CD4-positive, alpha-beta memory T cell (primary cell): ENCODE results near the gene ADNP. TPM values are rescaled to one million over a fixed set of nuclear protein-coding genes. Genes with fewer than 3 reads are reported as not detected.

Source experiments
- CTCF ChIA-PET: fragments of 350-600 bp; sonication (Branson Sonifier 250); formaldehyde crosslinking; loops from one replicate; lab custom pipeline; 2021; ENCODE audit warnings: inconsistent platforms; ENCODE audit not compliant: partially characterized antibody; lab: Charles Lee
- POLR2A ChIA-PET: fragments of 350-600 bp; sonication (Branson Sonifier 250); formaldehyde crosslinking; loops from one replicate; lab custom pipeline; 2021; ENCODE audit not compliant: partially characterized antibody; lab: Charles Lee
- DNase-seq, 5 donors: peaks; one replicate each; pipeline versions ENCODE4 v3.0.0 to v3.0.0-alpha.2; 2020 to 2022; ENCODE audit warnings: mixed read lengths in 1 of 5
- H3K27ac ChIP-seq: one replicate; pipeline ENCODE4 v1.7.0; 2013; ENCODE audit warnings: low read depth, low read length
- H3K27me3 ChIP-seq: 2 replicates; pipeline ENCODE4 v1.7.0; 2013; ENCODE audit warnings: mild to moderate bottlenecking, low read length, moderate library complexity; ENCODE audit not compliant: insufficient read depth
- H3K36me3 ChIP-seq: 2 replicates; pipeline ENCODE4 v1.7.0; 2013; ENCODE audit warnings: mild to moderate bottlenecking, low read length, moderate library complexity; ENCODE audit not compliant: insufficient read depth
- H3K4me1 ChIP-seq: 2 replicates; pipeline ENCODE4 v1.7.0; 2013; ENCODE audit warnings: mild to moderate bottlenecking, low read length, moderate library complexity; ENCODE audit not compliant: insufficient read depth
- H3K4me3 ChIP-seq, 2 donors: one replicate each; pipeline ENCODE4 v1.7.0; 2013; ENCODE audit warnings: low read length in 2 of 2, mild to moderate bottlenecking in 1 of 2
- H3K9me3 ChIP-seq, 2 donors: one replicate each; pipeline ENCODE4 v1.7.0; 2013; ENCODE audit warnings: low read length in 2 of 2, control low read depth in 1 of 2; ENCODE audit not compliant: control insufficient read depth in 1 of 2
- H3K27ac Mint-ChIP-seq, 7 donors: one replicate each; pipeline ENCODE4 v1.8.0; 2020 to 2021; ENCODE audit warnings: mixed read lengths in 7 of 7, mild to moderate bottlenecking in 6 of 7, inconsistent platforms in 3 of 7, moderate library complexity in 3 of 7
- H3K27me3 Mint-ChIP-seq, 2 donors: one replicate each; pipeline ENCODE4 v1.8.0; 2020 to 2021; ENCODE audit warnings: mixed read lengths in 2 of 2
- H3K36me3 Mint-ChIP-seq, 2 donors: one replicate each; pipeline ENCODE4 v1.8.0; 2020 to 2021; ENCODE audit warnings: mixed read lengths in 2 of 2, inconsistent platforms in 1 of 2, mild to moderate bottlenecking in 1 of 2
- H3K4me1 Mint-ChIP-seq, 4 donors: one replicate each; pipeline ENCODE4 v1.8.0; 2020 to 2021; ENCODE audit warnings: mixed read lengths in 4 of 4, mild to moderate bottlenecking in 1 of 4
- H3K4me3 Mint-ChIP-seq, 8 donors: one replicate each; pipeline ENCODE4 v1.8.0; 2020 to 2021; ENCODE audit warnings: mixed read lengths in 8 of 8, mild to moderate bottlenecking in 7 of 8, moderate library complexity in 6 of 8, inconsistent platforms in 3 of 8
- H3K9me3 Mint-ChIP-seq, 8 donors: one replicate each; pipeline ENCODE4 v1.8.0; 2020 to 2021; ENCODE audit warnings: mixed read lengths in 8 of 8, mild to moderate bottlenecking in 5 of 8, inconsistent platforms in 3 of 8, moderate library complexity in 1 of 8
- intact Hi-C: fragments of 100-400 bp; cut with micrococcal nuclease; formaldehyde crosslinking; loops from one replicate; pipeline ENCODE4 v1.15.1; 2023
- polyA plus RNA-seq, 2 donors: library from polyadenylated mRNA; unstranded; fragments of 300-500 nt; fragmentation: Illumina TruSeq; gene quantifications; one replicate each; pipeline ENCODE4 v1.2.3, GENCODE V29; 2021
- total RNA-seq, 2 experiments: library from RNA; stranded (reverse); gene quantifications; one replicate each; pipeline ENCODE4 v1.2.3, GENCODE V29; 2021

The ADNP gene
- total and polyA plus RNA-seq, 4 experiments from 2014 or later = 1.9 to 65.6 (median 38.2) TPM

- DNase-seq = no peak
- Histone ChIP-seq H3K4me3 (no peak overlapping the region), H3K9me3 (no peaks in the 10 kb centered on the region), H3K36me3 (peaks cover 25% of the 10 kb centered on the region), H3K27ac (peak overlapping the region; percentile 95), H3K27me3 (no peaks in the 10 kb centered on the region), H3K4me1 (peaks cover 32% of the 10 kb centered on the region)
- peaks cover 17 to 63% of the 10 kb centered on the region in 2 donors for H3K36me3 Mint-ChIP-seq
- H3K4me3 Mint-ChIP-seq = peak overlapping the region in 7 of 8 donors; percentile 8 to 96 (median 88)
- intact Hi-C loops = no loop called here
- H3K9me3 Mint-ChIP-seq = no peaks in the 10 kb centered on the region
- CTCF ChIA-PET = interaction anchor here (1.4 to 17.7 kb wide), 3 partner anchors 24 to 141 kb away, joined by 5 to 298 read pairs (median 29); partner anchors contain the start of genes BCAS4, DPM1 and MOCS3
- peak overlapping the region; percentile 73 to 100 (median 99) for H3K27ac Mint-ChIP-seq
- POLR2A ChIA-PET = interaction anchor here (1.3 to 5.6 kb wide), 6 partner anchors 13 to 139 kb away, joined by 3 to 153 read pairs (median 21); partner anchors contain the start of genes BCAS4, DPM1 and MOCS3
- peaks cover 14 to 31% (median 25%) of the 10 kb centered on the region in 4 donors for H3K4me1 Mint-ChIP-seq
- H3K27me3 Mint-ChIP-seq = no peaks in the 10 kb centered on the region
Observed at GRCh38 chr20:50932691-50933280, 1.5 kb upstream of the ADNP start.

GRCh38 chr20:50932016-50932485 lies 814 bp upstream of the ADNP start:
- POLR2A ChIA-PET = interaction anchor here (0.8 to 5.6 kb wide), 21 partner anchors 9 to 1886 kb away, joined by 3 to 153 read pairs (median 5); partner anchors contain the start of genes BCAS4, CSE1L, DPM1 and MOCS3
- no peaks in the 10 kb centered on the region for H3K27me3 ChIP-seq
- H3K4me1 ChIP-seq = peaks cover 39% of the 10 kb centered on the region
- Mint-ChIP-seq H3K27ac (peak overlapping the region; percentile 94 to 100 (median 99)), H3K4me3 (peak overlapping the region; percentile 80 to 96 (median 91)), H3K9me3 (no peaks in the 10 kb centered on the region), H3K36me3 (peaks cover 20 to 59% of the 10 kb centered on the region in 2 donors), H3K27me3 (no peaks in the 10 kb centered on the region), H3K4me1 (peaks cover 17 to 38% (median 31%) of the 10 kb centered on the region in 4 donors)
- peak overlapping the region; percentile 95 for H3K27ac ChIP-seq
- CTCF ChIA-PET = interaction anchor here (0.9 to 17.7 kb wide), 9 partner anchors 9 to 183 kb away, joined by 3 to 298 read pairs (median 5); partner anchors contain the start of genes BCAS4, DPM1 and MOCS3
- peak overlapping the region; percentile 72 to 76 for H3K4me3 ChIP-seq
- peaks cover 25% of the 10 kb centered on the region for H3K36me3 ChIP-seq
- H3K9me3 ChIP-seq = no peaks in the 10 kb centered on the region
- no peak for DNase-seq
- intact Hi-C loops = no loop called here

GRCh38 chr20:50930976-50931305 lies 296 bp downstream of the ADNP start:
- no peaks in the 10 kb centered on the region for H3K9me3 Mint-ChIP-seq
- peak in 2 of 5 donors; percentile 79 to 85 for DNase-seq
- peak overlapping the region; percentile 92 to 100 (median 97) for H3K27ac Mint-ChIP-seq
- Histone ChIP-seq H3K27me3 (no peaks in the 10 kb centered on the region), H3K9me3 (no peaks in the 10 kb centered on the region), H3K27ac (peak overlapping the region; percentile 95), H3K36me3 (peaks cover 17% of the 10 kb centered on the region), H3K4me1 (peaks cover 49% of the 10 kb centered on the region), H3K4me3 (peak overlapping the region in 1 of 2 donors; percentile 76)
- H3K4me3 Mint-ChIP-seq = peak overlapping the region; percentile 67 to 96 (median 91)
- H3K27me3 Mint-ChIP-seq = no peaks in the 10 kb centered on the region
- intact Hi-C loops = loop anchor here (1.0 kb wide), 3 partner anchors 27 to 421 kb away; partner anchors contain the start of genes DPM1, MOCS3, PARD6B and PTPN1
- CTCF ChIA-PET = interaction anchor here (0.8 to 17.7 kb wide), 10 partner anchors 10 to 182 kb away, joined by 3 to 298 read pairs (median 5); partner anchors contain the start of genes BCAS4, DPM1 and MOCS3
- POLR2A ChIA-PET = interaction anchor here (0.7 to 5.6 kb wide), 20 partner anchors 10 to 1885 kb away, joined by 3 to 153 read pairs (median 6); partner anchors contain the start of genes BCAS4, CSE1L, DPM1 and MOCS3
- peaks cover 24 to 48% (median 37%) of the 10 kb centered on the region in 4 donors for H3K4me1 Mint-ChIP-seq
- H3K36me3 Mint-ChIP-seq = peaks cover 18 to 52% of the 10 kb centered on the region in 2 donors

- Histone ChIP-seq H3K4me1 (peaks cover 55% of the 10 kb centered on the region), H3K27ac (peak overlapping the region; percentile 95), H3K27me3 (no peaks in the 10 kb centered on the region), H3K4me3 (peak overlapping the region; percentile 39 to 49), H3K9me3 (no peaks in the 10 kb centered on the region), H3K36me3 (peaks cover 14% of the 10 kb centered on the region)
- H3K36me3 Mint-ChIP-seq = peaks cover 18 to 51% of the 10 kb centered on the region in 2 donors
- H3K27me3 Mint-ChIP-seq = no peaks in the 10 kb centered on the region
- peak in 4 of 5 donors; percentile 2 to 41 (median 22) for DNase-seq
- H3K9me3 Mint-ChIP-seq = no peaks in the 10 kb centered on the region
- POLR2A ChIA-PET = interaction anchor here (1.1 to 5.6 kb wide), 15 partner anchors 10 to 777 kb away, joined by 3 to 153 read pairs (median 8); partner anchors contain the start of genes BCAS4, DPM1, MOCS3 and PEDS1
- peak overlapping the region; percentile 93 to 100 (median 96) for H3K27ac Mint-ChIP-seq
- H3K4me1 Mint-ChIP-seq = peaks cover 30 to 54% (median 43%) of the 10 kb centered on the region in 4 donors
- intact Hi-C loops = no loop called here
- CTCF ChIA-PET = interaction anchor here (0.8 to 17.7 kb wide), 22 partner anchors 10 to 181 kb away, joined by 3 to 298 read pairs (median 5); partner anchors contain the start of genes BCAS4, DPM1 and MOCS3
- H3K4me3 Mint-ChIP-seq = peak overlapping the region; percentile 88 to 96 (median 92)
Observed at GRCh38 chr20:50930139-50930975, 880 bp downstream of the ADNP start.

- peaks cover 37 to 62% (median 50%) of the 10 kb centered on the region in 4 donors for H3K4me1 Mint-ChIP-seq
- POLR2A ChIA-PET = interaction anchor here (0.6 to 5.6 kb wide), 14 partner anchors 9 to 776 kb away, joined by 3 to 153 read pairs (median 4); partner anchors contain the start of genes BCAS4, DPM1, MOCS3 and PEDS1
Observed at GRCh38 chr20:50929299-50930138, 1.7 kb downstream of the ADNP start.

More at GRCh38 chr20:50929299-50930138, 1.7 kb downstream of the ADNP start:
- CTCF ChIA-PET = interaction anchor here (0.7 to 17.7 kb wide), 28 partner anchors 9 to 180 kb away, joined by 3 to 298 read pairs (median 5); partner anchors contain the start of genes BCAS4, DPM1 and MOCS3
- H3K36me3 Mint-ChIP-seq = peaks cover 18 to 50% of the 10 kb centered on the region in 2 donors
- intact Hi-C loops = loop anchor here (1.0 kb wide), 4 partner anchors 13 to 139 kb away; no protein-coding TSS in a partner anchor
- peak; percentile 90 to 96 (median 92) for DNase-seq
- Histone ChIP-seq H3K27ac (peak overlapping the region; percentile 48), H3K4me1 (peaks cover 64% of the 10 kb centered on the region), H3K27me3 (no peaks in the 10 kb centered on the region), H3K36me3 (peaks cover 10% of the 10 kb centered on the region), H3K9me3 (no peaks in the 10 kb centered on the region), H3K4me3 (peak overlapping the region; percentile 39 to 49)
- peak overlapping the region; percentile 92 to 100 (median 95) for H3K27ac Mint-ChIP-seq
- H3K27me3 Mint-ChIP-seq = no peaks in the 10 kb centered on the region
- no peaks in the 10 kb centered on the region for H3K9me3 Mint-ChIP-seq
- H3K4me3 Mint-ChIP-seq = peak overlapping the region; percentile 86 to 96 (median 92)
